GM18868 (cell line): ENCODE results near the gene SPOCK3.
"Not testable (repeated sequence)": the region's sequence is repeated elsewhere in the genome, so short reads cannot be mapped to it uniquely, and the experiment has no call there.

Experiments used
- ATAC-seq: cut with Tn5 transposase; IDR thresholded peaks from one replicate; pipeline ENCODE4 v1.9.1; 2021; ENCODE audit warnings: mild to moderate bottlenecking, moderate library complexity; ENCODE audit not compliant: unreplicated experiment

The SPOCK3 gene

GRCh38 chr4:166968219-166968618 lies 266.1 kb downstream of the SPOCK3 start:
- not testable (repeated sequence) for ATAC-seq

GRCh38 chr4:166965562-166965961 lies 268.7 kb downstream of the SPOCK3 start:
- no peak for ATAC-seq

DNA sequence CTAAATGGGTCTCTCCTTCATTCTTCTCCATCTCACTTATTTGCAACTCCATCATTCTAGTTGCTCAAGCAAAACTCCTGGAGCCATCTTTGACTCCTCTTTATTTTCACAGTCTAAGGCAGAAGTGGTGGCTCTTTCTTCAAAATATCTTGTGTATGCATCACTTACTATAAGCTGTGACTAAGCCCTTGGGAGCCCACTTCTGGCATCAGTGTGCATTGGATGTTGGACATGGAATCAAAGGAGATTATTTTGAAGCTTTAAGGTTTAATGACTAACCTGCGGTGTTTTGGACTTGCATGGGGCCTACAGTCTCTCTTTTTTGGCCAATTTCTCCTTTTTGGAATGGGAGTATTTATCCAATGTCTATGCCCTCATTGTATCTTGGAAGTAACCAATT lies 276.8 kb downstream of the SPOCK3 start:
- no peak for ATAC-seq

GRCh38 chr4:166956484-166956883 lies 277.8 kb downstream of the SPOCK3 start:
- ATAC-seq = no peak

DNA sequence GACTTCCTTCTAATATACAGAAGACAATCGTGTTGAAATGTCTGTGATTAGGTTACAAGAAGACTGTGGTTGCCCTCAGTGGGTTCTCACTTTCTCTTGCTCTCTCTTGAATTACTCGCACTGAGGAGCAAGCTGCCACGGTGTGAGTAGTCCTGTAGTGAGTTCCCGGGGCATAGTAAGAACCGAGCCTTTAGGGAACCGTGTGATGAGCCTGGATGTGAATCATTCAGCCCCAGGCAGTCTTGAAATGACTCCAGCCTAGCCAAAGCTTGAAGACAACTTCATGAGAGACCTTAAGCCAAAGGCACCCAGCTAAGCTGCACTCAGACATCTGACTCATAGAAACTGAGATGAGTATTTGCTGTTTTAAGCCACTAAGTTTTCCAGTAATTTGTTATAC lies 292.7 kb downstream of the SPOCK3 start:
- peak; percentile 92 for ATAC-seq

- ATAC-seq = no peak
These were observed 303.8 kb downstream of the SPOCK3 start for GRCh38 chr4:166930464-166930863.

DNA sequence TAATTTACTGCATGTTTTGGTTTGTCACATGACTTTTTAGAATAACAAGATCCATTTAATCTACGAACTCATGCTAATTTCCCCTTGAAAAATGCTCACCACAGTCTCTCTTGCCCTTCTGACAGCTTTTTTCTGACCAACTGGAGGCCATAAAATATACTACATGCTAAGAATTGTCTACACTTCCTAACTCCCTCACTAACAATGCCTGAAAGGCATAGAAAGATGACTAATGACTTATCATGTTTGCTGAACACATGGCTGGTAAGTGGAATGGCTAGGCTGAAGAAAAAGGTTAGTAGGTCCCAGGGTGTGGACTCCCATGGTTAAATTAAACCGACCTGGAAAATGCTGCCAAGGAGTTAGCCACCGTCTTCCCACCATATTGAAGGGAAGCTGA lies 309.9 kb downstream of the SPOCK3 start:
- ATAC-seq = no peak

DNA sequence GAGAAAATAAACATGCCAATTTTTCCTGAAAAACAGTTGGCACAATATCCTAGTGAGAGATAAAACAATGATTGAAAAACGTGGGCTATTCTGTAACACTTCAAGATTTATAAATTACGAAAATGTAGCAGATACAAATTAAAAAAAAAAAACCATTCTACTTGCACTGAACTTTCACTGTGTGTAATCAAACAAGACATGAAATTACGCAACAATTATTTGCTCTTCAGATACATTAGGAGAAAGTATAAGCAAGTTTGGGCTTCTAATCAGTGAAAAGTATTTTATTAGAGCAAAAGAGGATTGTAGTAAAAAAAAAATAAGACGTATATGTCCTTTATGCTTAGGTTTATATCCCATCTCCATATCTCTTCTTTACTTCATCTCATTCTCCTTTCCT lies 320.4 kb downstream of the SPOCK3 start:
- no peak for ATAC-seq

DNA sequence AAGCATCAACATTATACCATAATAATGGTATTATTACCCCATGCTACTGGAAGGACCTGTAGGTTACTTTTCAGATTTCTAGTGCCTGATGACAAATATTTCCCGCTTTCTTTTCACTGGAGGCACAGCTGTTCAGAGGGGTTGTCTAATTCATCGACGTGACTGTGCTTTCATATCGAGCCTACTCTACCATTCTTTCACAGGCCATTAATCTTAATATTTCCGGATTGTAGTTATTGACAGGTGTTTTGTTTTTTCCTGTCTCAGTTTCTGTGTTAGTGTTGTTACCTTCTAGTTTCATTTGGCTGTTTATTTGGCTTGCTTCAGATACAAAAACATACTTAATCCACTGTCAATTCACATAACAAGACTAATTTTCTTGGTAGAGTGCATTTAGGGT lies 330.9 kb downstream of the SPOCK3 start:
- no peak for ATAC-seq

DNA sequence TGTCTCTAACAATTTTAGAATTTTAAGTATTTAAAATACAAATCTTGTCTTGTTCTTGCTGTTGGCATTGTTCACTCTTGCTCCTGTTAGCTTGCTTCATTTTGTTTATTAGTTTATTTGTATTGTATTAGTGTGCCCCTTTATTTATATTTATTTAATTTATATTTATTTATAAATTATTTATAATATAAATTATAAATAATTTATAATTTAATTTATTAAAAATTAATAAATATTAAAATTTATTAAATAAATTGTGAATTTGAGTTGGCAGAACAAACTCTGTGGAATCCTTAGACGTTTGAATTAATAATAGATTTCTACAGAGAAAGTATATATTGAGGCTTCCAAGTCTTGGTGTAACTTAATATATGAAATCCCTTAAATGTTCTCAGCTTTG lies 331.4 kb downstream of the SPOCK3 start:
- ATAC-seq = no peak

- ATAC-seq = peak; percentile 85
These were observed 338.0 kb downstream of the SPOCK3 start for GRCh38 chr4:166896254-166896653.

- peak; percentile 6 for ATAC-seq
These were observed 338.5 kb downstream of the SPOCK3 start for GRCh38 chr4:166895771-166896170.

- ATAC-seq = no peak
These were observed 346.8 kb downstream of the SPOCK3 start for GRCh38 chr4:166887457-166887856.

- ATAC-seq = no peak
These were observed 347.6 kb downstream of the SPOCK3 start for GRCh38 chr4:166886718-166887117.

- no peak for ATAC-seq
These were observed 352.1 kb downstream of the SPOCK3 start for GRCh38 chr4:166882221-166882620.

GRCh38 chr4:166875821-166876220 lies 358.5 kb downstream of the SPOCK3 start:
- ATAC-seq = no peak

DNA sequence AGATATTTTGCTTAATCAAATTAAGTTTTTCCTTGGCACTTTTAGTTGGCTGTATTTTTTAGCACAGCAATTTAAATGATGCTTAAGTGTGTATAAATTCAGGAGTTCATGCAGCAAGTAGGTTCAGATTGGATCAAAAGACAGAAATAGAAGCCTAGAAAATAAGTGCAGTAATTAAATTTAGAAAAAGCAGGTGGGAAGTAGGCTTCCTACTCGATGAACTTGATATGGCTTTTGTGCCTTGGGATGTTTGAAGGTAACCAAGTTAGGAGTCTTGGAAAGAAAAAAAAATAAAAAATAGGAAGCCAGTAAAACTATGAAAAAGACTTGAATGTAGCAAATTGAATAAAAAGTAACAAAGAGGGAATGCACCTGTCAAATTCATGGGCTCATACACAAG lies 372.3 kb downstream of the SPOCK3 start:
- ATAC-seq = no peak

- ATAC-seq = not testable (repeated sequence)
These were observed 383.9 kb downstream of the SPOCK3 start for GRCh38 chr4:166850398-166850797.

DNA sequence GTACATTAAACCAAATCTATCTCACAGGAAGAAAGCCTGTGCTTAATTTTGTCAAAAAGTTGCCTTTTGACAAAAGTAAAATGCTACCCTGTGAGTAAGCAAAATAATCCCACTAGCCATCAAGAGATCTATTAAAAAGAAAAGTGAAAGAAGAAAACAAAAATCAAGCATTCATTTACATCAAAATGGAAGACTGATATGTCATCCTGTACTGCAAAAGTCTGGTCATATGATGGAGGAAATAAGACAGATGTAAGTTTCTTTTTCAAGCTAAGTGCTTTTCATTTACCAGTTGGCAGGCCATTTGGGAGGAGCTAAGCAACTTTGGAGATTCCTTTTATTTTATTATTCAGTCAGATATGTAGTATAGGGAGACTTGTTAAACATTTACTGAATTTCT lies 387.4 kb downstream of the SPOCK3 start:
- no peak for ATAC-seq

GRCh38 chr4:166842795-166843261 lies 391.5 kb downstream of the SPOCK3 start:
- ATAC-seq = no peak

DNA sequence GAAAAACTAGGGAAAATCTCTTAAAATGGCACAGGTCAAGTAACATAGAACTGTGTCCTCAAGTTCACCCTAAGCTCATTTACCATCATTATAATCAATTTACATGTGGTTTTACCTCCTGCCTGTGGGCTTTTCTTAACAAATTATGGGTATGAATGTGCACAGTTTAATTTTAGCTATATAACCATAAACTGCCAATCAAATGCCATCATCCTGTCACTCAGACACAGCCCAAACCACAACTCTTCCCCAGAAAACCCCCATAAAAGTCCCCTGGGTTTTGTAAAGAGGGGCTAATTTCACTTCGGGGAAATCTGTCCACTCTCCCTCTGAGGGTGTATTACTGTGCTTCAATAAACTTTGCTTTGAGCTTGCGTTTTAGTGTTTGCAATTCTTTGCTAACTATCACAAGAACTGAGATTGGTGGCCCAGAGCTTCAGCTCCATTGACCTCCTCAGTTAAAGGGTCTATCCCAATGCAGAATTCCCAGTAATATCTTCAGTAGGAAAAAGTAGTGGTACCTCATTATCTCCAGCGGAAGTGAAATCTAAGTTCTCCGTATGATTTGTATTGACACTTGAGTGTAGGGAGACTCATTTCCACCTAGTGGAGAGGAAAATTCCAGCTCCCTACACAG lies 394.6 kb downstream of the SPOCK3 start:
- peak; percentile 88 for ATAC-seq

GRCh38 chr4:166838975-166839614 lies 395.2 kb downstream of the SPOCK3 start:
- peak; percentile 74 for ATAC-seq

- ATAC-seq = no peak
These were observed 397.4 kb downstream of the SPOCK3 start for GRCh38 chr4:166836865-166837264.
